H1 (cell line): ENCODE measurements around the gene TFAP2A. TPM values are rescaled to one million over a fixed set of nuclear protein-coding genes. Genes with fewer than 3 reads are reported as not detected.
A peak's percentile ranks its signal among the peaks of the same experiment; 100 is the strongest.

ENCODE experiments used
- CTCF ChIA-PET: fragments of 300-600 bp; sonication (Branson Sonifier 250); formaldehyde crosslinking; loops from one replicate; lab custom pipeline; 2021; ENCODE audit not compliant: partially characterized antibody; lab: Charles Lee
- POLR2A ChIA-PET: fragments of 300-600 bp; sonication (Branson Sonifier 250); formaldehyde crosslinking; loops from one replicate; lab custom pipeline; 2021; ENCODE audit warnings: inconsistent platforms; ENCODE audit not compliant: partially characterized antibody; lab: Charles Lee
- DNase-seq, 2 experiments: peaks; one replicate each; pipeline versions ENCODE4 v3.0.0 to v3.0.0-alpha.2; 2010 to 2022; ENCODE audit warnings: low spot score in 2 of 2, low read depth in 1 of 2, mixed read lengths in 1 of 2
- FAIRE-seq: peaks from 2 replicates; lab custom pipeline; 2011; peaks lifted over from hg19 to GRCh38; lab: Jason Lieb, UNC
- H2AFZ ChIP-seq: 2 replicates; pipeline ENCODE4 v1.8.1; 2012; ENCODE audit warnings: low read length, inconsistent platforms
- H2AK5ac ChIP-seq: 2 replicates; pipeline ENCODE4 v1.6.1; 2013; ENCODE audit warnings: low read depth, low read length
- H2BK120ac ChIP-seq: replicated peaks from 2 replicates; pipeline ENCODE3; 2013; ENCODE audit warnings: low read depth, low read length, inconsistent platforms
- H2BK12ac ChIP-seq: 2 replicates; pipeline ENCODE4 v1.6.1; 2013; ENCODE audit warnings: low read depth, low read length
- H2BK15ac ChIP-seq: 2 replicates; pipeline ENCODE4 v1.6.1; 2013; ENCODE audit warnings: low read length
- H2BK20ac ChIP-seq: 2 replicates; pipeline ENCODE4 v1.6.1; 2013; ENCODE audit warnings: low read length
- H2BK5ac ChIP-seq: 2 replicates; pipeline ENCODE4 v1.6.1; 2013; ENCODE audit warnings: low read depth, low read length
- H3K14ac ChIP-seq: 2 replicates; pipeline ENCODE4 v1.6.1; 2013; ENCODE audit warnings: inconsistent platforms; ENCODE audit not compliant: insufficient read length
- H3K18ac ChIP-seq: 2 replicates; pipeline ENCODE4 v1.6.1; 2013; ENCODE audit warnings: low read length; ENCODE audit errors: extremely low read depth
- H3K23ac ChIP-seq: 2 replicates; pipeline ENCODE4 v1.6.1; 2013; ENCODE audit warnings: inconsistent platforms; ENCODE audit not compliant: insufficient read length
- H3K23me2 ChIP-seq: 2 replicates; pipeline ENCODE4 v1.6.1; 2013; ENCODE audit warnings: low read depth, low read length
- H3K27ac ChIP-seq: 2 replicates; pipeline ENCODE4 v1.6.1; 2011; ENCODE audit warnings: low read depth, low read length, inconsistent platforms
- H3K27me3 ChIP-seq, 4 experiments: replicated peaks in 1 of 4; 1 replicate in 1 of 4; 2 replicates in 3 of 4; pipeline versions ENCODE4 v1.6.1 to v1.8.1; 2011 to 2013; ENCODE audit warnings: low read length in 3 of 4, mild to moderate bottlenecking in 3 of 4, inconsistent platforms in 2 of 4, mixed read lengths in 2 of 4, moderate library complexity in 1 of 4; ENCODE audit not compliant: control insufficient read depth in 3 of 4, insufficient read depth in 3 of 4; ENCODE audit errors: extremely low read depth in 1 of 4
- H3K36me3 ChIP-seq, 4 experiments: 2 replicates each; pipeline versions ENCODE4 v1.6.1 to v1.8.1; 2011 to 2013; ENCODE audit warnings: mild to moderate bottlenecking in 4 of 4, low read length in 3 of 4, moderate library complexity in 2 of 4, control low read depth in 1 of 4, inconsistent platforms in 1 of 4; ENCODE audit not compliant: insufficient read depth in 4 of 4, control insufficient read depth in 2 of 4
- H3K4ac ChIP-seq: replicated peaks from 2 replicates; pipeline ENCODE3; 2013; ENCODE audit warnings: low read length, low read depth, mixed read lengths, inconsistent platforms; ENCODE audit not compliant: insufficient read length
- H3K4me1 ChIP-seq, 4 experiments: replicated peaks in 1 of 4; 1 replicate in 1 of 4; 2 replicates in 3 of 4; pipeline versions ENCODE4 v1.6.1 to v1.8.1; 2011 to 2013; ENCODE audit warnings: low read length in 3 of 4, inconsistent platforms in 2 of 4, mixed read lengths in 1 of 4; ENCODE audit not compliant: insufficient read depth in 4 of 4, control insufficient read depth in 3 of 4
- H3K4me2 ChIP-seq, 2 experiments: 2 replicates each; pipeline versions ENCODE4 v1.6.1 to v1.8.1; 2011 to 2013; ENCODE audit warnings: low read depth in 2 of 2, low read length in 2 of 2, control low read depth in 1 of 2, inconsistent platforms in 1 of 2, mild to moderate bottlenecking in 1 of 2; ENCODE audit not compliant: insufficient read depth in 1 of 2
- H3K4me3 ChIP-seq, 4 experiments: fragments of 200-600, 300-600 bp in 1 of 4; sonication (generic), shearing (Covaris generic), sonication (Bioruptor Twin) in 1 of 4; 2 replicates each; pipeline versions ENCODE4 v1.5.1 to v1.8.1; 2011 to 2016; ENCODE audit warnings: low read length in 4 of 4, low read depth in 3 of 4, control low read depth in 2 of 4, inconsistent platforms in 2 of 4, mild to moderate bottlenecking in 2 of 4, mixed read lengths in 1 of 4, moderate library complexity in 1 of 4; ENCODE audit not compliant: insufficient read depth in 2 of 4; ENCODE audit errors: extremely low read depth in 1 of 4
- H3K56ac ChIP-seq: replicated peaks from 2 replicates; pipeline ENCODE3; 2013; ENCODE audit warnings: low read depth, mild to moderate bottlenecking, mixed read lengths, low read length, inconsistent platforms; ENCODE audit not compliant: insufficient read length
- H3K79me1 ChIP-seq: 2 replicates; pipeline ENCODE4 v1.6.1; 2013; ENCODE audit warnings: low read depth, low read length, control low read depth
- H3K79me2 ChIP-seq, 2 experiments: 2 replicates each; pipeline versions ENCODE4 v1.6.1 to v1.8.1; 2012 to 2013; ENCODE audit warnings: low read length in 2 of 2, mild to moderate bottlenecking in 2 of 2, inconsistent platforms in 1 of 2; ENCODE audit not compliant: insufficient read depth in 2 of 2, control insufficient read depth in 1 of 2
- H3K9ac ChIP-seq, 4 experiments: replicated peaks in 1 of 4; 1 replicate in 1 of 4; 2 replicates in 3 of 4; pipeline versions ENCODE4 v1.6.1 to v1.8.1; 2011 to 2013; ENCODE audit warnings: low read depth in 3 of 4, low read length in 3 of 4, control low read depth in 2 of 4, mild to moderate bottlenecking in 2 of 4, moderate library complexity in 2 of 4, inconsistent platforms in 1 of 4; ENCODE audit errors: extremely low read depth in 1 of 4
- H3K9me3 ChIP-seq, 2 experiments: 2 replicates each; pipeline versions ENCODE4 v1.6.1 to v1.8.1; 2012 to 2013; ENCODE audit warnings: mild to moderate bottlenecking in 2 of 2, moderate library complexity in 2 of 2, control low read depth in 1 of 2, inconsistent platforms in 1 of 2, low read depth in 1 of 2, low read length in 1 of 2, mixed read lengths in 1 of 2; ENCODE audit not compliant: insufficient read depth in 2 of 2
- H4K20me1 ChIP-seq, 2 experiments: replicated peaks in 1 of 2; 2 replicates each; pipeline versions ENCODE3 to v1.8.1; 2011 to 2013; ENCODE audit warnings: inconsistent platforms in 2 of 2, low read length in 2 of 2, mild to moderate bottlenecking in 1 of 2; ENCODE audit not compliant: insufficient read depth in 2 of 2, control insufficient read depth in 1 of 2
- H4K5ac ChIP-seq: 2 replicates; pipeline ENCODE4 v1.6.1; 2013; ENCODE audit warnings: low read length, low read depth, mixed read lengths, inconsistent platforms; ENCODE audit not compliant: insufficient read length
- H4K8ac ChIP-seq: 2 replicates; pipeline ENCODE4 v1.8.0; 2013; ENCODE audit warnings: mild to moderate bottlenecking, moderate library complexity, low read length, inconsistent platforms; ENCODE audit not compliant: insufficient read depth; ENCODE audit errors: extremely low read depth
- H4K91ac ChIP-seq: replicated peaks from 2 replicates; pipeline ENCODE3; 2013; ENCODE audit warnings: low read length, mixed read lengths, inconsistent platforms; ENCODE audit not compliant: insufficient read length
- GTF2F1 ChIP-seq: IDR thresholded peaks from 2 replicates; pipeline ENCODE4 v1.6.1; 2012; ENCODE audit warnings: low read depth, low read length, improper control_type of control experiment, borderline replicate concordance
- JUND ChIP-seq: IDR thresholded peaks from 2 replicates; pipeline ENCODE4 v1.6.1; 2011; ENCODE audit warnings: mild to moderate bottlenecking, improper control_type of control experiment, low read length
- POLR2AphosphoS5 ChIP-seq: IDR thresholded peaks from 2 replicates; pipeline ENCODE4 v1.6.1; 2011; ENCODE audit warnings: low read depth, low read length
- RNF2 ChIP-seq: fragments of 200-900, 300-1000 bp; sonication (generic); IDR thresholded peaks from 2 replicates; pipeline ENCODE4 v1.7.1; 2016; ENCODE audit warnings: borderline replicate concordance, low read depth, mild to moderate bottlenecking, antibody characterized with exemption, low read length; ENCODE audit not compliant: poor library complexity, severe bottlenecking; ENCODE audit errors: missing control alignments
- WGBS, 2 experiments: shearing (Covaris generic) in 1 of 2; methylation state at CpG; one replicate each; pipeline versions ENCODE4 v1.1.6 to v1.1.7; 2013 to 2015; ENCODE audit warnings: low lambda C conversion rate in 2 of 2, mixed read lengths in 2 of 2, inconsistent platforms in 1 of 2, low coverage in 1 of 2, missing lambda C conversion rate in 1 of 2; ENCODE audit not compliant: insufficient replicate concordance in 2 of 2, insufficient coverage in 1 of 2, insufficient read length in 1 of 2; ENCODE audit errors: extremely low coverage in 1 of 2, missing lambda C conversion rate in 1 of 2; 5-methylcytosine and 5-hydroxymethylcytosine counted together
- polyA plus RNA-seq, 7 experiments: library from polyadenylated mRNA; depleted of rRNA in 3 of 7; stranded (reverse) in 5 of 7; unstranded in 2 of 7; fragments of >200 nt in 5 of 7; fragments of 200-250 nt in 2 of 7; gene quantifications; 1 replicate in 5 of 7; 2 replicates in 1 of 7; 4 replicates in 1 of 7; pipeline versions ENCODE4 v1.2.1 to v1.2.3, GENCODE V29; 2011 to 2013; ENCODE audit warnings: missing spikeins in 2 of 7, mixed read lengths in 2 of 7
- total RNA-seq: library from RNA; stranded (reverse); fragmentation: NEBNext Ultra II Directional; extraction: Animal tissue kit (Norgen Biotek cat#: 25700); gene quantifications from 2 replicates; pipeline ENCODE4 v1.2.1, GENCODE V29; 2021

TFAP2A gene
- total and polyA plus RNA-seq, 2 of the 8 experiments (the other 6 are each of a cell fraction or from before 2014, with no cell fraction given): 0.23 TPM; not detected in 1

- no peak for FAIRE-seq
- POLR2A ChIA-PET: interaction anchor here (1.4 to 2.0 kb wide), 7 partner anchors 14 to 33 kb away, joined by 3 to 8 read pairs (median 4); partner anchors contain the start of gene TFAP2A
- peak overlapping the region; percentile 66 to 77 for H3K4me2 ChIP-seq
- TF ChIP-seq POLR2AphosphoS5 (no peak), RNF2 (peak; percentile 26), GTF2F1 (no peak), JUND (no peak)
Measured at GRCh38 chr6:10391299-10391630, 23.6 kb downstream of the TFAP2A start.

More at GRCh38 chr6:10391299-10391630, 23.6 kb downstream of the TFAP2A start:
- H3K4me1 ChIP-seq: peaks cover 10 to 34% (median 27%) of the 10 kb centered on the region in 4 experiments
- no peak overlapping the region for H3K23ac ChIP-seq
- no peak overlapping the region for H2BK120ac ChIP-seq
- H3K23me2 ChIP-seq: no peaks in the 10 kb centered on the region; the same call in 1 of the 2 replicates
- peaks cover 77 to 99% (median 94%) of the 10 kb centered on the region in 4 experiments for H3K27me3 ChIP-seq
- H2AK5ac ChIP-seq: no peak overlapping the region
- no peak for DNase-seq
- no peak overlapping the region for H3K27ac ChIP-seq
- peaks cover 6 to 19% of the 10 kb centered on the region in 2 experiments for H4K20me1 ChIP-seq
- peaks cover 0 to 8% (median 0%) of the 10 kb centered on the region in 4 experiments; a peak in 1 of 8 replicates for H3K36me3 ChIP-seq
- H4K8ac ChIP-seq: no peak overlapping the region
- no peaks in the 10 kb centered on the region for H3K79me1 ChIP-seq
- no peak overlapping the region; the same call in 1 of the 2 replicates for H3K18ac ChIP-seq
- H2AFZ ChIP-seq: no peak overlapping the region
- H3K9me3 ChIP-seq: no peaks in the 10 kb centered on the region
- no peak overlapping the region for H2BK12ac ChIP-seq
- no peaks in the 10 kb centered on the region for H3K79me2 ChIP-seq
- H4K91ac ChIP-seq: no peak overlapping the region
- no peak overlapping the region for H3K4ac ChIP-seq
- H3K9ac ChIP-seq: no peak overlapping the region
- peak overlapping the region in 2 of 4 experiments; percentile 17 to 54; a peak in 3 of 8 replicates for H3K4me3 ChIP-seq
- no peak overlapping the region for H3K56ac ChIP-seq
- no peak overlapping the region for H3K14ac ChIP-seq
- H4K5ac ChIP-seq: no peak overlapping the region
- CTCF ChIA-PET: interaction anchor here (0.7 to 17.2 kb wide), 4 partner anchors 9 to 136 kb away, joined by 3 to 365 read pairs (median 4); partner anchors contain the start of gene TFAP2A
- no peak overlapping the region for H2BK5ac ChIP-seq
- H2BK15ac ChIP-seq: no peak overlapping the region
- no peak overlapping the region for H2BK20ac ChIP-seq
- 1% methylated on average over 8 of the region's 10 CpGs; no CpG with 5 or more reads in 1 of the 2 experiments for WGBS, 2 experiments
